ENCODE data around the gene C10orf88. TPM values are rescaled to one million over a fixed set of nuclear protein-coding genes. Genes with fewer than 3 reads are reported as not detected.
A peak's percentile ranks its signal among the peaks of the same experiment; 100 is the strongest.

C10orf88 gene
- total and polyA plus RNA-seq, 2 of the 13 experiments (the other 11 are each of a cell fraction or from before 2014, with no cell fraction given): 4.6 to 11.8 TPM

DNA sequence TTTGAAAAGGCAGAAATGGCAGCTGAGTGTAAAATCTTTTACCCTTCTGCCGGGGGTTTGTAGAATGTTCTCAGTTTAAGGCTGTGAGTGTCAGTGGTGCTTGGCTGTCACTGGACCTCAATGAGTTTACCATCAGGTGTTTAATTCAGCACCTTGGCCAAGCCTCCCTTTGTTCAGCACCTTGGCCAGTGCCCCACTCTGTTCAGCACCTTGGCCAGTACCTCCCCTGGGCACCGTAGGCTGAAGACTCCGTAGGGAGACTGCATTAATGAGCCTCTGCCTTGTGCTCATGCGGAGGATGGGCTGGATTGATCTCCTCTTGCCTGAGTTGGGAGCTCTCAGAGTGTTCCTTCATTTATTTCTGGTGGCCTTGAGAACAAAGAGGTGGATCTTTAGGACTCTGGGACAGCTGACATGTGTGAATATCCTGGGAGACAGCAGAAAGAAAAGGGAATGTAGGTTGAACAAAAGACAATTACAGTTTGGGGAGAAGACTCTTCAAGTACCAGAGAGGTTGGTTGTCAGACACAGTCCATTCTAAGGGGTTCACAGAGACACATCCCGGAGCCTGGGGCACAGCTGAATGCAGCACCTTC is 42.0 kb downstream of the C10orf88 start (continued):
- TF ChIP-seq, protein P1, sequence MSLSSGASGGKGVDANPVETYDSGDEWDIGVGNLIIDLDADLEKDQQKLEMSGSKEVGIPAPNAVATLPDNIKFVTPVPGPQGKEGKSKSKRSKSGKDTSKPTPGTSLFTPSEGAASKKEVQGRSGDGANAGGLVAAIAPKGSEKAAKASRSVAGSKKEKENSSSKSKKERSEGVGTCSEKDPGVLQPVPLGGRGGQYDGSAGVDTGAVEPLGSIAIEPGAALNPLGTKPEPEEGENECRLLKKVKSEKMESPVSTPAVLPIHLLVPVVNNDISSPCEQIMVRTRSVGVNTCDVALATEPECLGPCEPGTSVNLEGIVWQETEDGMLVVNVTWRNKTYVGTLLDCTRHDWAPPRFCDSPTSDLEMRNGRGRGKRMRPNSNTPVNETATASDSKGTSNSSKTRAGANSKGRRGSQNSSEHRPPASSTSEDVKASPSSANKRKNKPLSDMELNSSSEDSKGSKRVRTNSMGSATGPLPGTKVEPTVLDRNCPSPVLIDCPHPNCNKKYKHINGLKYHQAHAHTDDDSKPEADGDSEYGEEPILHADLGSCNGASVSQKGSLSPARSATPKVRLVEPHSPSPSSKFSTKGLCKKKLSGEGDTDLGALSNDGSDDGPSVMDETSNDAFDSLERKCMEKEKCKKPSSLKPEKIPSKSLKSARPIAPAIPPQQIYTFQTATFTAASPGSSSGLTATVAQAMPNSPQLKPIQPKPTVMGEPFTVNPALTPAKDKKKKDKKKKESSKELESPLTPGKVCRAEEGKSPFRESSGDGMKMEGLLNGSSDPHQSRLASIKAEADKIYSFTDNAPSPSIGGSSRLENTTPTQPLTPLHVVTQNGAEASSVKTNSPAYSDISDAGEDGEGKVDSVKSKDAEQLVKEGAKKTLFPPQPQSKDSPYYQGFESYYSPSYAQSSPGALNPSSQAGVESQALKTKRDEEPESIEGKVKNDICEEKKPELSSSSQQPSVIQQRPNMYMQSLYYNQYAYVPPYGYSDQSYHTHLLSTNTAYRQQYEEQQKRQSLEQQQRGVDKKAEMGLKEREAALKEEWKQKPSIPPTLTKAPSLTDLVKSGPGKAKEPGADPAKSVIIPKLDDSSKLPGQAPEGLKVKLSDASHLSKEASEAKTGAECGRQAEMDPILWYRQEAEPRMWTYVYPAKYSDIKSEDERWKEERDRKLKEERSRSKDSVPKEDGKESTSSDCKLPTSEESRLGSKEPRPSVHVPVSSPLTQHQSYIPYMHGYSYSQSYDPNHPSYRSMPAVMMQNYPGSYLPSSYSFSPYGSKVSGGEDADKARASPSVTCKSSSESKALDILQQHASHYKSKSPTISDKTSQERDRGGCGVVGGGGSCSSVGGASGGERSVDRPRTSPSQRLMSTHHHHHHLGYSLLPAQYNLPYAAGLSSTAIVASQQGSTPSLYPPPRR (CRISPR knock-in tag; IDR thresholded peaks at IDR 0.05; ENCODE audit: borderline replicate concordance): peak; percentile 90
- TF ChIP-seq ZNF557 (CRISPR knock-in tag; IDR thresholded peaks at IDR 0.05) (peak; percentile 100), THYN1 (CRISPR knock-in tag; IDR thresholded peaks at IDR 0.05; ENCODE audit: borderline replicate concordance, low read depth) (peak; percentile 91; the same call in 1 of the 2 replicates), ZNF703 (CRISPR knock-in tag; IDR thresholded peaks at IDR 0.05; ENCODE audit: borderline replicate concordance) (peak; percentile 99), ZNF607 (CRISPR knock-in tag; IDR thresholded peaks at IDR 0.05; ENCODE audit: borderline replicate concordance) (peak; percentile 100), ZNF446 (CRISPR knock-in tag; IDR thresholded peaks at IDR 0.05) (peak; percentile 100), ZNF746 (CRISPR knock-in tag; IDR thresholded peaks at IDR 0.05) (peak; percentile 97), ZFP36L2 (CRISPR knock-in tag; IDR thresholded peaks at IDR 0.05) (peak; percentile 100), REPIN1 (CRISPR knock-in tag; IDR thresholded peaks at IDR 0.05; ENCODE audit: borderline replicate concordance, low read depth) (peak; percentile 99), JDP2 (CRISPR knock-in tag; IDR thresholded peaks at IDR 0.05; ENCODE audit: borderline replicate concordance) (peak; percentile 99)
- TF ChIP-seq, protein P2, sequence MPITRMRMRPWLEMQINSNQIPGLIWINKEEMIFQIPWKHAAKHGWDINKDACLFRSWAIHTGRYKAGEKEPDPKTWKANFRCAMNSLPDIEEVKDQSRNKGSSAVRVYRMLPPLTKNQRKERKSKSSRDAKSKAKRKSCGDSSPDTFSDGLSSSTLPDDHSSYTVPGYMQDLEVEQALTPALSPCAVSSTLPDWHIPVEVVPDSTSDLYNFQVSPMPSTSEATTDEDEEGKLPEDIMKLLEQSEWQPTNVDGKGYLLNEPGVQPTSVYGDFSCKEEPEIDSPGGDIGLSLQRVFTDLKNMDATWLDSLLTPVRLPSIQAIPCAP (CRISPR knock-in tag; IDR thresholded peaks at IDR 0.05; ENCODE audit: low read depth): peak; percentile 99
- TF ChIP-seq, protein P3, sequence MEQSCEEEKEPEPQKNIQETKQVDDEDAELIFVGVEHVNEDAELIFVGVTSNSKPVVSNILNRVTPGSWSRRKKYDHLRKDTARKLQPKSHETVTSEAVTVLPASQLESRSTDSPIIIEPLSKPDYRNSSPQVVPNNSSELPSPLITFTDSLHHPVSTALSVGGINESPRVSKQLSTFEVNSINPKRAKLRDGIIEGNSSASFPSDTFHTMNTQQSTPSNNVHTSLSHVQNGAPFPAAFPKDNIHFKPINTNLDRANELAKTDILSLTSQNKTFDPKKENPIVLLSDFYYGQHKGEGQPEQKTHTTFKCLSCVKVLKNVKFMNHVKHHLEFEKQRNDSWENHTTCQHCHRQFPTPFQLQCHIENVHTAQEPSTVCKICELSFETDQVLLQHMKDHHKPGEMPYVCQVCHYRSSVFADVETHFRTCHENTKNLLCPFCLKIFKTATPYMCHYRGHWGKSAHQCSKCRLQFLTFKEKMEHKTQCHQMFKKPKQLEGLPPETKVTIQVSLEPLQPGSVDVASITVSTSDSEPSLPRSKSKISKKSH (CRISPR knock-in tag; IDR thresholded peaks at IDR 0.05; ENCODE audit: borderline replicate concordance): peak; percentile 100
- TF ChIP-seq, protein P4, sequence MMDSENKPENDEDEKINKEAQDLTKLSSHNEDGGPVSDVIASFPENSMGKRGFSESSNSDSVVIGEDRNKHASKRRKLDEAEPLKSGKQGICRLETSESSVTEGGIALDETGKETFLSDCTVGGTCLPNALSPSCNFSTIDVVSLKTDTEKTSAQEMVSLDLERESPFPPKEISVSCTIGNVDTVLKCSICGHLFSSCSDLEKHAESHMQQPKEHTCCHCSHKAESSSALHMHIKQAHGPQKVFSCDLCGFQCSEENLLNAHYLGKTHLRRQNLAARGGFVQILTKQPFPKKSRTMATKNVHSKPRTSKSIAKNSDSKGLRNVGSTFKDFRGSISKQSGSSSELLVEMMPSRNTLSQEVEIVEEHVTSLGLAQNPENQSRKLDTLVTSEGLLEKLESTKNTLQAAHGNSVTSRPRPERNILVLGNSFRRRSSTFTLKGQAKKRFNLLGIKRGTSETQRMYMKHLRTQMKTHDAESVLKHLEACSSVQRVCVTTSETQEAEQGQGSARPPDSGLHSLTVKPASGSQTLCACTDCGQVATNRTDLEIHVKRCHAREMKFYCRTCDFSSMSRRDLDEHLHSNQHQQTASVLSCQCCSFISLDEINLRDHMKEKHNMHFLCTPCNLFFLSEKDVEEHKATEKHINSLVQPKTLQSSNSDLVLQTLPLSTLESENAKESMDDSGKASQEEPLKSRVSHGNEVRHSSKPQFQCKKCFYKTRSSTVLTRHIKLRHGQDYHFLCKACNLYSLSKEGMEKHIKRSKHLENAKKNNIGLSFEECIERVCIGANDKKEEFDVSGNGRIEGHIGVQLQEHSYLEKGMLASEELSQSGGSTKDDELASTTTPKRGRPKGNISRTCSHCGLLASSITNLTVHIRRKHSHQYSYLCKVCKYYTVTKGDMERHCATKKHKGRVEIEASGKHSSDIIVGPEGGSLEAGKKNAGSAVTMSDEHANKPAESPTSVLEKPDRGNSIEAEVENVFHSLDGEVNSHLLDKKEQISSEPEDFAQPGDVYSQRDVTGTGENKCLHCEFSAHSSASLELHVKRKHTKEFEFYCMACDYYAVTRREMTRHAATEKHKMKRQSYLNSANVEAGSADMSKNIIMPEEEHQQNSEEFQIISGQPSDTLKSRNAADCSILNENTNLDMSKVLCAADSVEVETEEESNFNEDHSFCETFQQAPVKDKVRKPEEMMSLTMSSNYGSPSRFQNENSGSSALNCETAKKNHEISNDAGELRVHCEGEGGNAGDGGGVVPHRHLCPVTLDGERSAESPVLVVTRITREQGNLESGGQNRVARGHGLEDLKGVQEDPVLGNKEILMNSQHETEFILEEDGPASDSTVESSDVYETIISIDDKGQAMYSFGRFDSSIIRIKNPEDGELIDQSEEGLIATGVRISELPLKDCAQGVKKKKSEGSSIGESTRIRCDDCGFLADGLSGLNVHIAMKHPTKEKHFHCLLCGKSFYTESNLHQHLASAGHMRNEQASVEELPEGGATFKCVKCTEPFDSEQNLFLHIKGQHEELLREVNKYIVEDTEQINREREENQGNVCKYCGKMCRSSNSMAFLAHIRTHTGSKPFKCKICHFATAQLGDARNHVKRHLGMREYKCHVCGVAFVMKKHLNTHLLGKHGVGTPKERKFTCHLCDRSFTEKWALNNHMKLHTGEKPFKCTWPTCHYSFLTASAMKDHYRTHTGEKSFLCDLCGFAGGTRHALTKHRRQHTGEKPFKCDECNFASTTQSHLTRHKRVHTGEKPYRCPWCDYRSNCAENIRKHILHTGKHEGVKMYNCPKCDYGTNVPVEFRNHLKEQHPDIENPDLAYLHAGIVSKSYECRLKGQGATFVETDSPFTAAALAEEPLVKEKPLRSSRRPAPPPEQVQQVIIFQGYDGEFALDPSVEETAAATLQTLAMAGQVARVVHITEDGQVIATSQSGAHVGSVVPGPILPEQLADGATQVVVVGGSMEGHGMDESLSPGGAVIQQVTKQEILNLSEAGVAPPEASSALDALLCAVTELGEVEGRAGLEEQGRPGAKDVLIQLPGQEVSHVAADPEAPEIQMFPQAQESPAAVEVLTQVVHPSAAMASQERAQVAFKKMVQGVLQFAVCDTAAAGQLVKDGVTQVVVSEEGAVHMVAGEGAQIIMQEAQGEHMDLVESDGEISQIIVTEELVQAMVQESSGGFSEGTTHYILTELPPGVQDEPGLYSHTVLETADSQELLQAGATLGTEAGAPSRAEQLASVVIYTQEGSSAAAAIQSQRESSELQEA (CRISPR knock-in tag; IDR thresholded peaks at IDR 0.05; ENCODE audit: not compliant biosample characterization): peak; percentile 96

Data from HepG2 (cell line).